Epithelial cell of proximal tubule (primary cell): ENCODE data around the gene CEP112. TPM values are rescaled to one million over a fixed set of nuclear protein-coding genes. Genes with fewer than 3 reads are reported as not detected.

Experiments used
- DNase-seq: peaks from one replicate; pipeline ENCODE4 v3.0.0-alpha.2; 2011; ENCODE audit warnings: low read depth
- H3K4me3 ChIP-seq: 2 replicates; pipeline ENCODE4 v1.5.1; 2011; ENCODE audit warnings: low read depth, mild to moderate bottlenecking, low read length
- total RNA-seq: library from RNA; depleted of rRNA; stranded (reverse); fragments of >200 nt; gene quantifications from 2 replicates; pipeline ENCODE4 v1.2.3, GENCODE V29; 2015
- TF ChIP-seq, protein P1 (sequence below): conservative IDR thresholded peaks from 2 replicates; pipeline ENCODE4 v1.5.1; 2012; ENCODE audit warnings: low read depth, mild to moderate bottlenecking, low read length

The CEP112 gene
- total RNA-seq, 1 donor from 2014 or later, result 4.7 TPM

DNA sequence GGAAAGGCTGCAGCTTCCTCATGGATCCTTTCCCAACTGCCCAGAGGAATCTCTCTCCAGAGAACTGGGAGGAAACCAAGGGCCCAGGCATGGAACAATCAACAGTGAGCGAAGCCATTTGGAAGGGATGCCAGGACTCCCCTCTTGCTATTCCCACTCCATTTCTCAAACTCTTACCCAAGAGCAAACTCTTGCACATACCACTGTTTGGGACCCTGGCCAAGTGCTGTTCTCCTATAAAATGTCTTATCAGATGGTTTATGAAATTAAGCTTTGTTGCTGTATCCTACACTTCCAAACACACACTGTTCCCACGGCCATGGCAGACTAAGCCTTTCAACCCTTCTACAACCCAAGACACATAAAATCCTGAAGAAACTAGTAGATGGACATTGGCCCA is 582.2 kb downstream of the CEP112 start:
- no peak overlapping the region for H3K4me3 ChIP-seq
- TF ChIP-seq, protein P1, sequence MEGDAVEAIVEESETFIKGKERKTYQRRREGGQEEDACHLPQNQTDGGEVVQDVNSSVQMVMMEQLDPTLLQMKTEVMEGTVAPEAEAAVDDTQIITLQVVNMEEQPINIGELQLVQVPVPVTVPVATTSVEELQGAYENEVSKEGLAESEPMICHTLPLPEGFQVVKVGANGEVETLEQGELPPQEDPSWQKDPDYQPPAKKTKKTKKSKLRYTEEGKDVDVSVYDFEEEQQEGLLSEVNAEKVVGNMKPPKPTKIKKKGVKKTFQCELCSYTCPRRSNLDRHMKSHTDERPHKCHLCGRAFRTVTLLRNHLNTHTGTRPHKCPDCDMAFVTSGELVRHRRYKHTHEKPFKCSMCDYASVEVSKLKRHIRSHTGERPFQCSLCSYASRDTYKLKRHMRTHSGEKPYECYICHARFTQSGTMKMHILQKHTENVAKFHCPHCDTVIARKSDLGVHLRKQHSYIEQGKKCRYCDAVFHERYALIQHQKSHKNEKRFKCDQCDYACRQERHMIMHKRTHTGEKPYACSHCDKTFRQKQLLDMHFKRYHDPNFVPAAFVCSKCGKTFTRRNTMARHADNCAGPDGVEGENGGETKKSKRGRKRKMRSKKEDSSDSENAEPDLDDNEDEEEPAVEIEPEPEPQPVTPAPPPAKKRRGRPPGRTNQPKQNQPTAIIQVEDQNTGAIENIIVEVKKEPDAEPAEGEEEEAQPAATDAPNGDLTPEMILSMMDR, result no peak
- no peak for DNase-seq

DNA sequence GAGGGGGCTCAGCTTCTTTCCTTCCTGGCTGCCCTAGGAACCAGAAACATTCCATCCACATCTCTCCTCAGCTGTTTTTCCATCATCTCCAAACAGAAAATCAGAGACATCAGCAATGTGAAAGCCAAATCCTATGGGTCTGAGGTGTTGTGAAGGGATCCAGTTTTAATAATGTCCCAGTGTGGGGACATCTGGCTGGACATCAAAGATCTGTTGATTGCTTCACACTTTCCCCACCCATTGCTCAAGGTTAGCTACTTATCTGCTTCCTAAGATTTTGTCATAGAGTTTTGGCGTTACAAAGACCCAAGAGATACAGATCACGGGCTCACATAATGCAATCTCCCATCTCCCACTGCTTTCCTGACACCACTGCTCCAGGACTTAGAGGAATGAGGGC is 582.6 kb downstream of the CEP112 start:
- no peak for DNase-seq
- TF ChIP-seq, protein P1, result no peak
- H3K4me3 ChIP-seq, result no peak overlapping the region

DNA sequence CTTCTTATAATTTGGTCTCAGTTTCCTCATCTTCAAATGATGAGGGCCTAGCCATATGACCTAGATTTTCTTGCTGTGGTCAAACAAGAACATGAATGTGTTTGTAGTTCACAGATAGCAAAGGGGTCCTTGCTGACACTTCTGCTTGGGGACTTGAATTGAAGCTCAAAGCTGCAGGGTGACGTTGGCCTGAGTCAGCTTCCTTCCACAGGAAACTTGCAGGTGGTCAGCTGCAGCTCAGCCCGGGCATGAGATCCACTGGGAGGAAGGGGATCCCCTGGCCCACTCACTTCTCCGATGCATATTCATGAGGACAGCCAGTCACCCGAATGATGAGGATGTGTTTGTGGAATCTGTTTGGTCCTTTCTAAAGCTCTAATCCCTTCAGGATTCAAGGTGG is 587.9 kb downstream of the CEP112 start:
- TF ChIP-seq, protein P1, result no peak
- DNase-seq, result no peak
- H3K4me3 ChIP-seq, result no peak overlapping the region

DNA sequence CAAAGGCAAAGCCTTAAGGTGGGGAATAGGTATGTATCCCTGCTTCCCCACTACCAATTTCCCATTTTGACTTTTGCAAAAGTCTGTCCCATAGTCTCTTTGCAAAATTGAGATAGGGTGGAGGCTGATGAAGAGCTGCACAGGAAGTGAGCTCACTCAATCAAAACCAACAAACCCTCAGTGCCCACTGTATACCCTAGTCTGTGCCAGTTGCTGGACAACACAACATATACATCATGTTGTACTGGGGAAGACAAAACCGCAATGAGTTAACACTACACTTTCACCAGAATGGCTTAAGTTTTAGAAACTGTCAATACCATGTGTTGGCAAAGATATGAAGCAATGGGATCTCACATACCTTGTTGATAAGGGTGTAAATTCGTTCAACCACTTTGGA is 590.1 kb downstream of the CEP112 start:
- TF ChIP-seq, protein P1, result no peak
- H3K4me3 ChIP-seq, result no peak overlapping the region
- DNase-seq, result no peak

DNA sequence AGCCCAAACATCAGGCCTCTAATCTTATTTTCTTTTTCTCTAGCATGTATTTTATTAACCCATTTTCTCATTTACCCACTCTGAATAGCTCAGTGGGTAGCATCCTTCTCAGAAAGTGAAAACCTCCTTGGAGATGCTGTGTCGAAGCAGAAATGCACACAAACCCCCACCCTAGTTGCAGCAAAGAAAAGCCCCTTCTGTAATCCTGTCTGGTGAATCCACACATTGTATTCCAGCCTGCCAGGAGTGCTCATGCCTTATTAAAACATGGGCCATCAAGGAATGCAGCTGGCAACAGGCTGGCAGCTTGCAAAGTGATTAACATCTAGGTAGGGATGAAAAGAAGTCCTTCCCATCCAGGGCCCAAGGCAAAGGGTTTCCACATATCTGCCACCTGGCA is 590.8 kb downstream of the CEP112 start:
- TF ChIP-seq, protein P1, result no peak
- DNase-seq, result no peak
- no peak overlapping the region for H3K4me3 ChIP-seq

DNA sequence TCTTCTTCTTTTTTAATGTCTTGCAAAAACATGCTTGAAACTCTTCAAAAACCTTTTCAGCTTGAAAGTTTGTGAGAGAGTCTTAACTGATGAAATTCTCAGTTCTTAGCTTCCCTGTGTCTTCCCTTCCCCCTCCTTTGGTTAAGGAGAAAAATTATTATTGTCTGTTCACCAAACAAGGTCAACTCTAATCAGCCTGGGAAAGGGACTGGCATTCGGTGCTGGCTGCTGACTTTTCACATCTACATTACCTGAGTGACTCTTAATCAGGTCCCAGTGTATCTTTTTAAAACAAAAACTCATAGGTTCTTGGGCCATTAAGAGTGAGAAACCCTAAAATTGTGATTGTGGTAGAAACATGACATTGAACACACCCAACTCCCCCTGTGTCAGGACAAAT is 591.4 kb downstream of the CEP112 start:
- no peak for DNase-seq
- TF ChIP-seq, protein P1, result no peak
- H3K4me3 ChIP-seq, result no peak overlapping the region

DNA sequence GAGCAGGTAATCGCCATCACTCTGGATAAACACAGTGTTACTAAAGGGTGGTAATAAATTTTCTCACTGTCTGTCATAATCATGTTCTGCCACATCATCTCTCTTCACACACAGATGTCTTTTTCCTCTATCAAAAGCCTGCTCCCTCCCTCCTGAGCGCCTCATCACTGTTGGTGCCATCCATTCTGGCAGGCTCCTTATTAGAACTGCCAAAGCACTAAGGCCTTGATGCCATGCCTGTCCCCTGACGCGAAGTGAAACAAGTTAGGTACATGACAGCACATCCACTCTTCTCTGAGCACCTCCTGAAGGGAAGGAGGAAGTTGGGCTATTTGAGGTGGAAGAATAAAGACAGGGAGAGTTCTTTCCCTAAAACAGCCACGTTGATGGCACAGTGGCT is 592.3 kb downstream of the CEP112 start:
- TF ChIP-seq, protein P1, result no peak
- H3K4me3 ChIP-seq, result no peak overlapping the region
- DNase-seq, result no peak
